GM12878 (cell line): Measurements from ENCODE around the gene NRXN3.

Source experiments
- ATF3 ChIP-seq: IDR thresholded peaks from 2 replicates; pipeline ENCODE4 v1.6.1; 2011; ENCODE audit warnings: low read depth, mild to moderate bottlenecking, low read length, moderate library complexity, borderline replicate concordance; ENCODE audit errors: extremely low read depth
- BHLHE40 ChIP-seq, 2 experiments: fragments of 450-650 bp in 1 of 2; IDR thresholded peaks; 2 replicates each; pipeline ENCODE4 v1.6.1; 2011 to 2017; ENCODE audit warnings: low read depth in 2 of 2, borderline replicate concordance in 1 of 2, improper control_type of control experiment in 1 of 2, low read length in 1 of 2, mild to moderate bottlenecking in 1 of 2
- CTCF ChIP-seq, 3 experiments: IDR thresholded peaks in 2 of 3; conservative IDR thresholded peaks in 1 of 3; 2 replicates each; pipeline ENCODE4 v1.5.1; 2011; ENCODE audit warnings: low read depth in 3 of 3, low read length in 3 of 3, mild to moderate bottlenecking in 3 of 3, control low read depth in 2 of 3, moderate library complexity in 2 of 3, inconsistent platforms in 1 of 3, mixed read lengths in 1 of 3; ENCODE audit not compliant: control insufficient read depth in 2 of 3, insufficient read depth in 1 of 3; ENCODE audit errors: extremely low read depth in 1 of 3
- EP300 ChIP-seq, 2 experiments: fragments of 150-350 bp in 1 of 2; IDR thresholded peaks; 2 replicates each; pipeline ENCODE4 v1.6.1; 2011 to 2012; ENCODE audit warnings: low read depth in 2 of 2, low read length in 2 of 2, borderline replicate concordance in 1 of 2, improper control_type of control experiment in 1 of 2, inconsistent platforms in 1 of 2; ENCODE audit not compliant: control insufficient read depth in 1 of 2
- ESRRA ChIP-seq: IDR thresholded peaks from 2 replicates; pipeline ENCODE4 v1.6.1; 2012; ENCODE audit warnings: mild to moderate bottlenecking, low read length, improper control_type of control experiment
- EZH2 ChIP-seq: IDR thresholded peaks from 2 replicates; pipeline ENCODE4 v1.6.1; 2012; ENCODE audit warnings: low read depth, mild to moderate bottlenecking, control low read depth, inconsistent platforms, low read length, borderline replicate concordance; ENCODE audit not compliant: control insufficient read depth
- MEF2A ChIP-seq: IDR thresholded peaks from 2 replicates; pipeline ENCODE4 v1.6.1; 2011; ENCODE audit warnings: low read depth, mild to moderate bottlenecking, low read length, moderate library complexity; ENCODE audit not compliant: insufficient read depth
- MEF2B ChIP-seq: fragments of 450-650 bp; IDR thresholded peaks from 2 replicates; pipeline ENCODE4 v1.6.1; 2018; ENCODE audit warnings: mild to moderate bottlenecking, moderate library complexity; ENCODE audit not compliant: partially characterized antibody, poor library complexity, severe bottlenecking
- POLR2A ChIP-seq: IDR thresholded peaks from 2 replicates; pipeline ENCODE4 v1.6.1; 2011; ENCODE audit warnings: low read depth, mild to moderate bottlenecking, low read length
- SIN3A ChIP-seq: IDR thresholded peaks from 2 replicates; pipeline ENCODE4 v1.6.1; 2012; ENCODE audit warnings: low read depth, low read length, improper control_type of control experiment
- SRF ChIP-seq, 2 experiments: IDR thresholded peaks; 2 replicates each; pipeline ENCODE4 v1.6.1; 2011; ENCODE audit warnings: low read depth in 2 of 2, low read length in 2 of 2, mild to moderate bottlenecking in 1 of 2, moderate library complexity in 1 of 2
- TF ChIP-seq, protein P1 (sequence below): fragments of 450-650 bp; formaldehyde crosslinking; IDR thresholded peaks from 2 replicates; pipeline ENCODE4 v1.4.0; 2020; ENCODE audit warnings: mild to moderate bottlenecking, moderate library complexity
- TF ChIP-seq, protein P2 (sequence below): IDR thresholded peaks from 2 replicates; pipeline ENCODE4 v1.6.1; 2011; ENCODE audit warnings: borderline replicate concordance, low read depth, mild to moderate bottlenecking, moderate library complexity, mixed read lengths, low read length; ENCODE audit not compliant: insufficient read depth; ENCODE audit errors: extremely low read length

- TF ChIP-seq MEF2B (no peak), POLR2A (no peak), CTCF (IDR thresholded peaks at IDR 0.05 in 2 of 3, conservative IDR thresholded peaks at IDR 0.05 in 1 of 3; ENCODE audit: control insufficient read depth in 2 of 3, extremely low read depth in 1 of 3, insufficient read depth in 1 of 3, low read depth in 3 of 3, low read length in 3 of 3) (no peak), EZH2 (no peak), SRF (IDR thresholded peaks at IDR 0.05; ENCODE audit: low read depth in 2 of 2, low read length in 2 of 2) (no peak), BHLHE40 (IDR thresholded peaks at IDR 0.05; ENCODE audit: borderline replicate concordance in 1 of 2, low read depth in 2 of 2, low read length in 1 of 2) (no peak), ATF3 (no peak), MEF2A (no peak), EP300 (IDR thresholded peaks at IDR 0.05; ENCODE audit: borderline replicate concordance in 1 of 2, control insufficient read depth in 1 of 2, low read depth in 2 of 2, low read length in 2 of 2) (no peak), SIN3A (no peak), ESRRA (no peak)
- TF ChIP-seq, protein P1, sequence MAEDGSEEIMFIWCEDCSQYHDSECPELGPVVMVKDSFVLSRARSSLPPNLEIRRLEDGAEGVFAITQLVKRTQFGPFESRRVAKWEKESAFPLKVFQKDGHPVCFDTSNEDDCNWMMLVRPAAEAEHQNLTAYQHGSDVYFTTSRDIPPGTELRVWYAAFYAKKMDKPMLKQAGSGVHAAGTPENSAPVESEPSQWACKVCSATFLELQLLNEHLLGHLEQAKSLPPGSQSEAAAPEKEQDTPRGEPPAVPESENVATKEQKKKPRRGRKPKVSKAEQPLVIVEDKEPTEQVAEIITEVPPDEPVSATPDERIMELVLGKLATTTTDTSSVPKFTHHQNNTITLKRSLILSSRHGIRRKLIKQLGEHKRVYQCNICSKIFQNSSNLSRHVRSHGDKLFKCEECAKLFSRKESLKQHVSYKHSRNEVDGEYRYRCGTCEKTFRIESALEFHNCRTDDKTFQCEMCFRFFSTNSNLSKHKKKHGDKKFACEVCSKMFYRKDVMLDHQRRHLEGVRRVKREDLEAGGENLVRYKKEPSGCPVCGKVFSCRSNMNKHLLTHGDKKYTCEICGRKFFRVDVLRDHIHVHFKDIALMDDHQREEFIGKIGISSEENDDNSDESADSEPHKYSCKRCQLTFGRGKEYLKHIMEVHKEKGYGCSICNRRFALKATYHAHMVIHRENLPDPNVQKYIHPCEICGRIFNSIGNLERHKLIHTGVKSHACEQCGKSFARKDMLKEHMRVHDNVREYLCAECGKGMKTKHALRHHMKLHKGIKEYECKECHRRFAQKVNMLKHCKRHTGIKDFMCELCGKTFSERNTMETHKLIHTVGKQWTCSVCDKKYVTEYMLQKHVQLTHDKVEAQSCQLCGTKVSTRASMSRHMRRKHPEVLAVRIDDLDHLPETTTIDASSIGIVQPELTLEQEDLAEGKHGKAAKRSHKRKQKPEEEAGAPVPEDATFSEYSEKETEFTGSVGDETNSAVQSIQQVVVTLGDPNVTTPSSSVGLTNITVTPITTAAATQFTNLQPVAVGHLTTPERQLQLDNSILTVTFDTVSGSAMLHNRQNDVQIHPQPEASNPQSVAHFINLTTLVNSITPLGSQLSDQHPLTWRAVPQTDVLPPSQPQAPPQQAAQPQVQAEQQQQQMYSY = no peak
- TF ChIP-seq, protein P2, sequence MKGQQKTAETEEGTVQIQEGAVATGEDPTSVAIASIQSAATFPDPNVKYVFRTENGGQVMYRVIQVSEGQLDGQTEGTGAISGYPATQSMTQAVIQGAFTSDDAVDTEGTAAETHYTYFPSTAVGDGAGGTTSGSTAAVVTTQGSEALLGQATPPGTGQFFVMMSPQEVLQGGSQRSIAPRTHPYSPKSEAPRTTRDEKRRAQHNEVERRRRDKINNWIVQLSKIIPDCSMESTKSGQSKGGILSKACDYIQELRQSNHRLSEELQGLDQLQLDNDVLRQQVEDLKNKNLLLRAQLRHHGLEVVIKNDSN = no peak
Measured at GRCh38 chr14:79686196-79686595, 1516.0 kb downstream of the NRXN3 start.
